GM21786 (cell line): ENCODE measurements around the gene NRG2.

Experiments
- ATAC-seq: cut with Tn5 transposase; IDR thresholded peaks from one replicate; pipeline ENCODE4 v1.9.1; 2021; ENCODE audit not compliant: unreplicated experiment

The NRG2 gene

DNA sequence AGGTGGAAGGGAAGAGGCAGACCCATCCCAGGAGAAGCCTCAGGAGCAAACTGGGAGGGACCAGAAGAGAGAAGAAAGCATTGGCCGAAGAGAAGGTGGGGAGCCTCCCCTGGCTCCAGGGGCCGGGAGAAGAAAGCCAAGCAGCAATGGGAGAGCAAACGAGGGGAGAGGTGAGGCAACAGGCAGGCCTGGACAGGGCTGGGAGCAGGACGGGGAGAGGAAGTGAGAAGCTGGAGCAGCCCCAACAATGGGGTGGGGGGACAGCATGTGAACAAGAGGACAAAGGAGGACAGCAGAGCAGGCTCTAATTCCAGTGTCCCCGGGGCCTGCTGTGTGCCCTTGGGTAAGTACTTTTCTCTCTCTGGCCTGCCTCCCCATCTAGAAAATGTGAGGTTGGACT is 132.2 kb downstream of the NRG2 start:
- no peak for ATAC-seq

- no peak for ATAC-seq
Measured at GRCh38 chr5:139910036-139910435, 133.1 kb downstream of the NRG2 start.

DNA sequence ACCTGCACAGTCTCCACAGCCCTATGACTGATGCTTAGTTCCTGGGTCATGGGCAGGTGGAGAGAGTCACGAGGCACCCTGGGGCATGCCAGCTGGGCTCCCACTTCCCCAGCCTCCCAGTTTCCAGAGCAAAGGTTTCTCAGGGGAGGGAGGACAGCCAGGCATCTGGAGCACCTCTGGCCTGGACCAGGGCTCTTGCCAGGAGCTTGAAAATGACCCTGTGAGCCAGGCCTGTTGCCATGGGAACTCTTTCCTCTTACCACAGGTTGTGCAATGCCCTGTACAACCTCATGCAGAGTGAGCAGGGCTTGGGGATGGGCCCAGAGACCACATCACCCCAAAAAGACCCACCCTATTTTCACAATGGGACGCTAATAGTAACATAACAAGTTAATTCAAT is 134.3 kb downstream of the NRG2 start:
- ATAC-seq = no peak

DNA sequence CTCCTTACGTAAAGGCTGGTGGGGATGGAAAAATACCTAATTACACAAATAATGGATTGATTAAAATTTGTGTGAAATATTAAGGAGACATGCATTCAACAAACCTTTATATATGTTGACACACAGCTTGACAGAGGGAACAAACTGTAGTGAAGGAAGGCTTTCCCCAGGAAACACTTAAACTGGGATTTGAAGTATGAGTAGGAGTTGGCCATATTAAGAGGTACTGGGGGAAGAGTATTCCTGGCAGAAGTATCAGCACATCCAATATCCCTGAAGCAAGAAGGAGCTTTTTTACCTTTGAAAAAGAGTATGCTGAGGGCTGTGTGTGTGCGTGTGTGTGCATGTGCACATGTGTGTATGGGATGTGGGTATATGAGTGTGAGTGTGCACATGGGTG is 136.4 kb downstream of the NRG2 start:
- ATAC-seq = no peak

- ATAC-seq = no peak
Measured at GRCh38 chr5:139904816-139905661, 138.1 kb downstream of the NRG2 start.

DNA sequence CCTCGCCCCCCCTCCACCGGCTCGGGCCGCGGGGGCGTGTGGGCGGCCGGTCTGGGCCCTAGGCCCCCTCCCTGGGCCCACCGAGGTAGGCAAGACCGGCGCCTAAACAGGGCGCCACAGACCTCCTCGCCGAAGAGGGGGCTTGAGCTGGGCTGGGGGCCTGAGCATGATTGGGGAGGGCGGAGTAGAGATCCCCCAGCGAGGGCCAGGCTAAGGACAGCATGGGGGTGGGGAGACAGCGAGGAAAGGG is 138.6 kb downstream of the NRG2 start:
- no peak for ATAC-seq

DNA sequence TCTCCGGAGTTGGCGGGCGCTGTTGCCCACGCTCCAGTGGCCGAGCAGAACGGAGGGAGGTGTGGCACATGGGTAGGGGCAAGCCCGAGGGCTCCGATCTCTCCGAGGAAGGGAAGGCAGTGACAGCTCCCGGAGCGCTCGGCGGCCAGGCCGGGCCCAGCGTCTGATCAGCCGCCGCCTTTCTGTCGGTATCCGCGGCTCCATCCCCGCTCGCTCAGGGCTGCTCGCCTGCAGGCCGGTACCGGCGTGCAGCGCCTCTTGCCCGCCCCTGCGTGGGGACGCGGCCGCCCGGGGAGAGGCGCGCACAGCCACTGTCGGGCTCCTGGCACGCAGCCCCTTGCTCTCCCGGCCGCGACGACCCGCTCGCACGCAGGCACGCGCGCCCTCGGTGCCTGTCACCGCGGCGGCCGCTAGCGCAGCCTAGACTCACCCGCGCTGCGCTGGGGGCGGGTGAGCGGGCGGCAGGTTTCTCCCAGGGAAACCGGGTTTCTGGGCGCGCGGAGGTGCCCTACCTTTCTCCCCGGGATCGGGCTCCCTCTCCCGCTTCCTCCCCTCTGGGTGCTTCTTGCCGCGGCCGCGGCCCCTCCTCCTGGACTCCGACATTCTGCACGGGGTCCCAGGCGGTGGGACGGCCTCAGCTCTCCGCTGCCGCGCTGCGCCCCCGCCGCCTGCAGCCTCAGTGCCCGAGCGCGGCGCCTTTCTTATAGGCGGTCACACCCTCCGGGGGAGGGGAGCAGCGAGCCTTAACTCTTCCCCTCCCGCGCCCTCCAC is 139.1 kb downstream of the NRG2 start:
- no peak for ATAC-seq

DNA sequence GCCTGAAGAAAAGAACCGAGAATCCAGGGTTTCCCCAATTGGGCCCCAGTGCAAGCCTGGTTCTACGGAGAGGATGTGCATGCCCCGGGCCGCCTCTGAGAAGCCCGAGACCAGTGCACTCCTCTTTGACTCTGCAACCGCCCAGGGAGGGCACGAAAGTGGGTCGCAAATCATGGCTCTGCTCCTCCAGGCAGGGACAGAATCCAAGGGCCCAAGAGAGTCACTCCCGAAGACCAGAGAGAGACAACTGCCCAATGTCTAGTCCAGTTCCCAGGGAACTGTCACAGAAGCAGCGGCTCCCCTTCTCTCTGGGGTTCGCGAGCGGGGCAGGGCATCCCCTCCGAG is 139.7 kb downstream of the NRG2 start:
- ATAC-seq = no peak

DNA sequence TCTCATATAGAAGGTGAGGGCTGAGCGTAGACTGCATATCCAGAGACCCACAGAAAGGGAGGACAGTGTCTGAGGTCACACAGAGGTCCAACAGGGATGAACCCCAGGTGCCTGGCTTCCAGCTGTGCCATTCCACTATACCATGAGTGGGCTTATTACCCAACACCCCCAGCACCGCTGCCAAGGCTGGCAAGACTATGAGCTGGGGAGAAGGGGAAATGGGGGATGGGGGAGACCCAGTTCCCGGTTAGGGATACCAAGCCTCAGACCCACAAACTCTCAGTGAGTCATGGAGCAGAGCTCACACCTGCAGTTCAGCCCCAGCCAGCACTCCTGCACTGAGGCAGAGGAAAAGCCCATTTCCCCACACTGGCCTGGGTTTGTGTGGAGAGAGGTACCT is 141.1 kb downstream of the NRG2 start:
- no peak for ATAC-seq

GRCh38 chr5:139901251-139901575 is 141.9 kb downstream of the NRG2 start:
- ATAC-seq = no peak

GRCh38 chr5:139900546-139901250 is 142.4 kb downstream of the NRG2 start:
- ATAC-seq = no peak

DNA sequence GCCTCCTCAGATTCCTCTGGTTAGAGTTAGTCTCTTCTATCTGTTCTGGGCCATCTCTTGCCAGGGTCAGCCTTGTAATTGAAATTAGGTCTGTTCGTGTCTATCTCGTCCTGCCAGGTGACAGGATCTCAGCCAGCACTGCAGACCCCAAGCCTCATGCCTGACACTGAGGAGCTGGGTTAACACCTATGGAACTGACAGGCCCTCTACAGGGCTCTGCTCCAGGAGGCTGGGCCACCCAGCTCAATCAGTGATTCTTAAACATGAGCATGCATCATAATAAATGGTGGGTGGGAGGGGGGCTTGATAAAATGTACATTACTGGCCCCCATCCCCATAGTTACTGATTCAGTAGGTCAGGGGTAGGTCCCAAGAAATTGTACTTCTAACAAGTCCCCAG is 144.1 kb downstream of the NRG2 start:
- ATAC-seq = no peak

GRCh38 chr5:139897982-139898381 is 145.1 kb downstream of the NRG2 start:
- ATAC-seq = no peak

DNA sequence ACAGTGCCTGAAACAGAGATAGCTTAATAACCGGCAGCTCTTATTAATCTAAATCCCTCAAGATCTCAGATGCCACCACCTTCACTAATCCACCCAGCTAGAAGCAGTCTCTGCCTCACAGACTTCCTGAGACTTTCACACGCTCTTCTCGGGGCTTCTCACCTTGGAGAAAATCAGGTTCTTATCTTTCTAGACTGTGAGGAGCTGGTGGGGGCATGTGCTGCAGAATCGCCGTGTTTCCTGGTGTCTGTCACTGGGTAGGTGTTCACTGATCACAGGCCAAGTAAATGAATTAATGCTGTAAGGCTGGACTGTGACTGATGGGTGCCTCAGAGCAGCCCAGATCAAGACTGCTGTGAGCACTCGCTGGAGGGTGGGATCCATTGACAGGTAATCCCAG is 145.8 kb downstream of the NRG2 start:
- no peak for ATAC-seq

DNA sequence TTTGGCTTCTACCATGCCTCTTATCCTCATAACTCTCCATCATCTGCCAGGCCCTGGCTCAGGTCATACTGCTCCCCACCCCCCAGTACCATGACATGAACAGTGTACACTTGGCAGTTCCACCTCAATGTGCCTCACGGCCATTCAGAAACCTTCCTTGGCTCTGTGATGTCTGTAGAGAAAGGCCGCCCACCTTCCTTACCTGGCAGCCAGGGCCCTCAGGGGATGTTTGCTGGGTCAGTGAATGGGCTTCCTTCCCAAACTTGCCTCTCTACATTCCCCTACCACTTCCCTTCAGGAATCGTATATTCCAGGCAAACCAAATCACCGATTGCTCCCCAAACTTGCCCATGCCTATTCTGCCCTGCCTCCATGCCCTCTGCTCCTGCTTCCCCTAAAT is 146.4 kb downstream of the NRG2 start:
- ATAC-seq = no peak

- ATAC-seq = no peak
Measured at GRCh38 chr5:139895647-139896046, 147.5 kb downstream of the NRG2 start.

GRCh38 chr5:139895046-139895445 is 148.1 kb downstream of the NRG2 start:
- no peak for ATAC-seq

DNA sequence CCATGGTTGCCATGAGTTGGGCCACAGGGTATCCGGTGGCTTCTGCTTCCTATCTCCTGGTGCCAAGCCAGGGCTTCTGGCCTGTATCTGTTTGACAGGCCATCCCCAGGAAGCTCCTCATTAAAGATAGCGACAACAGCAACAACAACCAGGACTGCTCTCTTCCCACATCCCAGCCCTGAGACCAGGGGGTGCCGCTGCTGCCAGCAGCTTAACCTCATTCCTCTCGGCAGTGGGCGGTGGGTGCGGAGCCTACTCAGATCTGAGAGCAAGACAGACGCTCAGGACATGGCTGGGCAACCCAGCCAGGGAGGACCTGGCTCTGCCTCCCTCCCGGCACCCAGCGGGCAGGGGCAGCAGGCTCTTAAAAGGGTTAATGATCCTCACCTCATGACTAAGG is 149.2 kb downstream of the NRG2 start:
- ATAC-seq = no peak

DNA sequence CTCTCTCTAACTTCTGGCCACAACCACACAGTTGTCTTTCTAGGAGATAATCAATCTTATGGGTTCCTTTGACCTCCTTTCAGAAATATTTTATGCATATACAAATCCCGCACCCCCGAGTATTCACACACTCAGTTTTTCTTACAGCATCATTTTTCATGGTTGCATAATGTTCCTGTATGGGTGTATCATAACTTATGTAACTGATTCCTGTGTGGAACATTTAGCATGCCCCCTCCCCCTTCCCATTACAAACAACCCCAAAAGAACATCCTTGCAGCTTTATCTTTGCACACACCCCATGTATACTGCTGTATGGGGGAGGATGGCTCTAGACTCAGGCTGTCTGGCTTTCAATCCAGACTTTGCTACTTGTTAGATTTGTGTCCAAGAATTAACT is 153.7 kb downstream of the NRG2 start:
- no peak for ATAC-seq

DNA sequence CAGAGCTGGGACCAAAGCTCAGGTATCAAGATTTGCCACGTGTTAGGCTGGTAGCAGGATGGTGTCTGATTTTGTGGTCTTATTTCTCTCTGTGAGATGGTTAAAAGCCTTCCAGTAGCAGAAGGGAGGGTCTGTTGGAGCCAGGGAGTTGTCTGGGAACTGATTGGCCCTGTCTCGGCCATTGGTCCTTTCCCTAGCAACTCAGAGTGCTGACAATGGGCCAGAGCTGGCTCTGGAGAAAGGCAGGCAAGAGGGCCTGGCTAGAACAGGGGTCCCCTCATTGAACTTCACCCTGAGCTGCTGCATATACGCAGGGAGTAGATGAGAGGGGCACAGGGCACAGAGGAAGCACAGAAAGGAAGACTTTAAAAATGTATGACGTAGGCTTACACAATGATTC is 154.7 kb downstream of the NRG2 start:
- no peak for ATAC-seq

DNA sequence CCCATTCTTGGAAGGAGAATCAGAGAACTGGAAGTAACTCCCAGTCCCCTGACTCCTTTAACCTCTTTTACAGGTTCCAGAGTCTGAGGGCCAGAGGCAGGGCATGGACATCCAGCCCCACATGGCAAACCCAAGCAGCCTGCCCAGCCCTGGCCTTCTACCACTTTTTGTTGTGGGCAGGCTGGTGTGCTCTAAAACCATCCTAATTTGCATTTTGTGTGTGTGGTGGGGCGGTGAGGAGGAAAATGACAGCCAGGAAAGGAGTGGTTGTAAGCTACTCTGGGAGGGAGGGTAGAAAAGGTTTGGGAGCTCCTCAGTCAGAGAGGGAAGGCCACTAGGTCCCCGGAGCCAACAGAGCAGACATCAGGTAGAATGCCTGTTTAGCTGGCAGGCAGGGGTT is 156.9 kb downstream of the NRG2 start:
- no peak for ATAC-seq

GRCh38 chr5:139885857-139886208 is 157.3 kb downstream of the NRG2 start:
- no peak for ATAC-seq
